Effector memory CD4-positive, alpha-beta T cell (primary cell): ENCODE data around the gene EIF3A.

Experiments
- DNase-seq, 3 donors: peaks; one replicate each; pipeline ENCODE4 v3.0.0-alpha.2; 2020
- H3K27ac ChIP-seq: 2 replicates; pipeline ENCODE4 v1.7.0; 2013; ENCODE audit warnings: mild to moderate bottlenecking, low read length, moderate library complexity; ENCODE audit not compliant: insufficient read depth, poor library complexity, severe bottlenecking
- H3K27me3 ChIP-seq: replicated peaks from 2 replicates; pipeline ENCODE4 v1.7.0; 2013; ENCODE audit warnings: mild to moderate bottlenecking, low read length; ENCODE audit not compliant: insufficient read depth, control insufficient read depth, poor library complexity, severe bottlenecking
- H3K36me3 ChIP-seq: 2 replicates; pipeline ENCODE4 v1.7.0; 2013; ENCODE audit warnings: mild to moderate bottlenecking, low read length, moderate library complexity; ENCODE audit not compliant: control insufficient read depth, insufficient read depth
- H3K4me1 ChIP-seq: 2 replicates; pipeline ENCODE4 v1.7.0; 2013; ENCODE audit warnings: low read length, mild to moderate bottlenecking; ENCODE audit not compliant: control insufficient read depth, insufficient read depth, poor library complexity, severe bottlenecking
- H3K4me3 ChIP-seq: 2 replicates; pipeline ENCODE4 v1.7.0; 2013; ENCODE audit warnings: low read length, low read depth, mild to moderate bottlenecking; ENCODE audit not compliant: insufficient read depth, poor library complexity, severe bottlenecking
- H3K9me3 ChIP-seq: 2 replicates; pipeline ENCODE4 v1.7.0; 2013; ENCODE audit warnings: mild to moderate bottlenecking, low read length, moderate library complexity; ENCODE audit not compliant: control insufficient read depth

EIF3A gene

GRCh38 chr10:118994321-118994720 is 86.3 kb downstream of the EIF3A start:
- DNase-seq = no peak
- H3K27me3 ChIP-seq = no peaks in the 10 kb centered on the region
- H3K27ac ChIP-seq = no peak overlapping the region
- H3K9me3 ChIP-seq = no peaks in the 10 kb centered on the region
- H3K36me3 ChIP-seq = no peaks in the 10 kb centered on the region
- no peaks in the 10 kb centered on the region for H3K4me1 ChIP-seq
- no peak overlapping the region for H3K4me3 ChIP-seq

- Histone ChIP-seq H3K27me3 (no peaks in the 10 kb centered on the region), H3K27ac (no peak overlapping the region)
- no peak for DNase-seq
These were observed 87.4 kb downstream of the EIF3A start for GRCh38 chr10:118993214-118993613.

GRCh38 chr10:118992496-118992895 is 88.1 kb downstream of the EIF3A start:
- no peak overlapping the region for H3K27ac ChIP-seq
- no peaks in the 10 kb centered on the region for H3K27me3 ChIP-seq
- H3K9me3 ChIP-seq = no peaks in the 10 kb centered on the region
- no peak overlapping the region for H3K4me3 ChIP-seq
- DNase-seq = no peak
- no peaks in the 10 kb centered on the region for H3K4me1 ChIP-seq
- no peaks in the 10 kb centered on the region for H3K36me3 ChIP-seq

More at GRCh38 chr10:118993214-118993613, 87.4 kb downstream of the EIF3A start:
- H3K36me3 ChIP-seq = no peaks in the 10 kb centered on the region
- H3K4me3 ChIP-seq = no peak overlapping the region
- H3K4me1 ChIP-seq = no peaks in the 10 kb centered on the region
- H3K9me3 ChIP-seq = no peaks in the 10 kb centered on the region

- DNase-seq = no peak
- H3K27me3 ChIP-seq = no peaks in the 10 kb centered on the region
- no peak overlapping the region for H3K27ac ChIP-seq
- H3K4me3 ChIP-seq = no peak overlapping the region
- H3K9me3 ChIP-seq = no peaks in the 10 kb centered on the region
- H3K36me3 ChIP-seq = no peaks in the 10 kb centered on the region
- no peaks in the 10 kb centered on the region for H3K4me1 ChIP-seq
These were observed 90.3 kb downstream of the EIF3A start for GRCh38 chr10:118990326-118990725.

- Histone ChIP-seq H3K4me3 (no peak overlapping the region), H3K27ac (no peak overlapping the region), H3K36me3 (no peaks in the 10 kb centered on the region), H3K27me3 (no peaks in the 10 kb centered on the region), H3K9me3 (no peaks in the 10 kb centered on the region), H3K4me1 (no peaks in the 10 kb centered on the region)
- DNase-seq = no peak
These were observed 93.5 kb downstream of the EIF3A start for GRCh38 chr10:118986815-118987790.

- H3K27ac ChIP-seq = no peak overlapping the region
- no peak overlapping the region for H3K4me3 ChIP-seq
- H3K36me3 ChIP-seq = no peaks in the 10 kb centered on the region
- DNase-seq = no peak
- no peaks in the 10 kb centered on the region for H3K27me3 ChIP-seq
- H3K9me3 ChIP-seq = no peaks in the 10 kb centered on the region
- no peaks in the 10 kb centered on the region for H3K4me1 ChIP-seq
These were observed 95.0 kb downstream of the EIF3A start for GRCh38 chr10:118985576-118985975.
